Muscle layer of duodenum (tissue), 2 donors: Measurements from ENCODE around the gene FCHSD2.

Source experiments
- H3K27ac ChIP-seq: one replicate; pipeline ENCODE4 v1.7.0; 2013; ENCODE audit warnings: mild to moderate bottlenecking, low read length
- H3K27me3 ChIP-seq: one replicate; pipeline ENCODE4 v1.7.0; 2013; ENCODE audit warnings: low read depth, mild to moderate bottlenecking, control low read depth, low read length
- H3K36me3 ChIP-seq, 2 donors: one replicate each; pipeline ENCODE4 v1.7.0; 2013; ENCODE audit warnings: low read length in 2 of 2, control low read depth in 1 of 2, mild to moderate bottlenecking in 1 of 2; ENCODE audit not compliant: insufficient read depth in 2 of 2, control insufficient read depth in 1 of 2
- H3K4me1 ChIP-seq, 2 donors: one replicate each; pipeline ENCODE4 v1.7.0; 2013; ENCODE audit warnings: low read length in 2 of 2, mild to moderate bottlenecking in 2 of 2, control low read depth in 1 of 2, moderate library complexity in 1 of 2; ENCODE audit not compliant: insufficient read depth in 2 of 2, control insufficient read depth in 1 of 2
- H3K4me3 ChIP-seq, 2 donors: one replicate each; pipeline ENCODE4 v1.7.0; 2013; ENCODE audit warnings: low read length in 2 of 2, low read depth in 1 of 2, mild to moderate bottlenecking in 1 of 2
- H3K9me3 ChIP-seq, 2 donors: one replicate each; pipeline ENCODE4 v1.7.0; 2013; ENCODE audit warnings: low read length in 2 of 2, control low read depth in 1 of 2, mild to moderate bottlenecking in 1 of 2; ENCODE audit not compliant: control insufficient read depth in 1 of 2
- donor health status: healthy.

Gene FCHSD2

DNA sequence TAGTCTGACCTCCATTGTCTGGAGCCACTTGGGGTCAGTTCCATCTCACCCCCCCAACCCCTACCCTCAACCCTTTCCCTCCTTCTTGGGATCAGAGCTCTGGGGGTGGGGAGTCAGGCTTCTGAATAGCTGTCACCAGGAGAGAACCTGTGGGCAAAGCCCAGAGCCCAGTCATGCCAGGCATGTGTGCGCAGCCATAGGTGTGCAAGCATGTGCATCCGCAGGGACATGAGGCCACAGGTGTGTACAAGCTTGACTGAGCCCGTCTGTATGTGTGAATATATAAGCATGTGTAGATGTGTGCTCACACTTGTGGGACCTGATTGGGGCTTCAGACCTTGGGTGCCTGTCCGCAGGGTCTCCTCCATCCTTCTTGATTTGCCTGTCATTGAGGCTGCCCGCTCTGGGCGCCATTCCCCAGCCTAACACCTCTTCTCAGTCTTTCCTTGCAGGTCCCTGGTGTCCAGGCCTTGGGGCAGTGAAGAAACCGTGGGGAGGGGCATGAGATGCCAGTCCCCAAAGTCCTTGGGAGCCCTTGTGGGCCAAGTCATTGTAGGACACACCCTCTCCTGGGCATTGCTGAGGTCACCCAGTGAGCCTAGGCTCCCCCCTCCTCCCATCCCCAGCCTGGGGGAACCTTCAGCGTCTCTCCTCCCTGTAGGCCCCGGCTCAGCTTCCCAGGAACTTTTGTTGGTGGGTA is 318.9 kb downstream of the FCHSD2 start:
- no peak overlapping the region for H3K27ac ChIP-seq
- no peaks in the 10 kb centered on the region for H3K27me3 ChIP-seq
- H3K36me3 ChIP-seq = peaks cover 10 to 16% of the 10 kb centered on the region in 2 donors

DNA sequence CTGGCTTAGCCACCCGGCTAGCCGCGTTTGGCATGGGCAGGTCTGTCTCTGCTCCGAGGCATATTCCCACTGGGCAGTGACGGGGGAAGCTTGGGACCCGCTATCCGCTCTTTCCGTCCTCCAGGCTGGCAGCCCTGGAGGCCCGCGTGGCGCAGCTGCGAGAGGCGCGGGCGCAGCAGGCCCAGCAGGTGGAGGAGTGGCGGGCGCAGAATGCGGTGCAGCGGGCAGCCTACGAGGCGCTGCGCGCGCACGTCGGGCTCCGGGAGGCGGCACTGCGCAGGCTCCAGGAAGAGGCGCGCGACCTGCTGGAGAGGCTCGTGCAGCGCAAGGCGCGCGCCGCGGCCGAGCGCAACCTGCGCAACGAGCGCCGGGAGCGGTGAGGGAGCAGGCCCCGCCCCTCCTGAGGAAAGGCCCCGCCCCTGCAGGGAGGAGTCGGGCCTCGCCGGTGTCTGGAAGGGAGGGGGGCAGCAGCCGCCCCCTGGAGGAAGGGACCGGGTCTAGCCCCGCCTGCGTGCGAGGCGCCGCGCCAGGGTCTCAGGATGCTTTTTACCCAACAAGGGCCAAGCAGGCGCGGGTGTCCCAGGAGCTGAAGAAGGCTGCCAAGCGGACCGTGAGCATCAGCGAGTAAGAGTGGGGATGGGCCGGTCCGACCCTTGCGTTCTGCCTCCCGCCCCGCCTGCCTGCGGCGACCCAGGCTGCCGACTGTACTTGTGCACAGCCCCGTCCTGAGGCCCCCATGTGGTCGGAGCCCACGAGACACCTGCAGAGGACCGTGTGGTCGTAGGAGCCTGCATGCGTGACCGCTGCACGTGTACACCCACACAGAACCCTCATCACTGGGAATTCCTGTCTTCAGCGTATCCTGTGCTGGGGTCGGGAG is 320.0 kb downstream of the FCHSD2 start:
- peaks cover 0 to 11% of the 10 kb centered on the region in 2 donors for H3K4me1 ChIP-seq
- H3K36me3 ChIP-seq = peaks cover 10 to 21% of the 10 kb centered on the region in 2 donors
- H3K4me3 ChIP-seq = peak overlapping the region; percentile 48 to 75
- no peaks in the 10 kb centered on the region for H3K27me3 ChIP-seq
- no peak overlapping the region for H3K27ac ChIP-seq
- H3K9me3 ChIP-seq = no peaks in the 10 kb centered on the region

More for the DNA sequence above, 318.9 kb downstream of the FCHSD2 start:
- Histone ChIP-seq H3K9me3 (no peaks in the 10 kb centered on the region), H3K4me3 (no peak overlapping the region), H3K4me1 (peaks cover 0 to 11% of the 10 kb centered on the region in 2 donors)

DNA sequence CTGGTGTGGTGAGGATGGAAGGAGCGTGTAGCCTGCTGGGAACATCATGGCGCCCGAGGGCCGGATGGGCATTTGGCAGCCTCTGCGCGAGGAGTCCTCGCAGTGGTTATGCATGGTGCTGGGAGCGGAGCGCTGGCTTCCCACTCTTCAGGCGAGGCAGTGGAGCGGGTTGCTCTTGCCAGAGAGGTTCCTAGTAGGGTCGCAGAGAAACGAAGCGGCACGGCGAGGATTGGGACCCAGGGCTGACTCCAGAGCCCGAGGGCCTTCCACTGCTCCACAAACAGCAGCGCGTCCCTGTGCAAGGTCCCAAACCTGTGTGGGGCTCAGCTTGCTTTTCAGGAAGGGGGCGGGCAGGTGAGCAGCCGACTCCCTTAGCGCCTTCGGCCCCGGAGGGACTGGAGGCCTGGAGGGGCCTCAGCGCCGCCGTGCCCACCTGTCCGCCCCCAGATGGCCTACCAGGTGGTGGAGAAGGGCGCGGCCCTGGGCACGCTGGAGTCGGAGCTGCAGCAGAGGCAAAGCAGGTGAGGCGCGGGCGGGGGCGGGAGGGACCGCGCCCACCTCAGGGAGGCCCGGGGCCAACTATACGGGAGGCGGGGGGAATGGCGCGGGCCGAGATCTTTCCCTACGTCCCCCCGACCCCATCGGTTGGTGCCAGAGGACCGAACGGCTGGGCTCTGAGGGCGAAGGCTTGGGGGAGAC is 320.7 kb downstream of the FCHSD2 start:
- H3K36me3 ChIP-seq = peaks cover 10 to 21% of the 10 kb centered on the region in 2 donors
- H3K4me1 ChIP-seq = peaks cover under 1 to 16% of the 10 kb centered on the region in 2 donors
- peak overlapping the region; percentile 48 to 75 for H3K4me3 ChIP-seq
- H3K27ac ChIP-seq = no peak overlapping the region
- H3K27me3 ChIP-seq = no peaks in the 10 kb centered on the region
- no peaks in the 10 kb centered on the region for H3K9me3 ChIP-seq

DNA sequence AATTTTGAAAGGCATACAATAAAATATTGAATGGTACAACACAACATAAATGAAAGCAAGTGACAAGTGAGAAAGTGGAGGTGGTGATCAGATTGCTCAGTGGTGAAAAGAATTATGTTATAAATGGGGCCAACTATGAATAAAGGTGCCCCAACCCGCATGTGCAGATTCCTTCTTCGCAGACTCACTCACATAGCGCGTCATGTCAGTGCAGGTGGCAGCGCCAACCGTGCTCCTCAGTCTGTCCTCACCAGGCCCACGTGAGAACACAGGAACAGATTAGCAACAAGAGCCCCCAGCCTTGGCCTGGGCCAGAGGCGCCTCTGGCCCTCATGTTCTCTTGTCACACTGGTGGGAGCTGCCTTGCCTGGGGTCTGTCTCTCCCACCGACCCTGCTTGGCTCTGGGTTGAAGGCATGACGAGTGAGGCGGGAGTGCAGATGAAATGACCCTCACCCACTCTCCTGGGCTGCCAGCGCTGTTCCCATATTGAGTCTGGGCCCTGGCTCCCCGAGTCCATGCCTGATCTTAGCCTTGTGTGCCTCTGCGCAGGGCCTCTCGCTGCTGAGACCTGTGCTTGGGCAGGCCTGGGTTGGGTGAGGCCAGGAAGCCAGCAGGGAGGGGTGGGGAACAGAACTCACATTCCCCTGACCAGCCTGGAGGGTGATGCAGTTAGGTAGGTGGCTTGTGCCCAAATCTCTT is 321.5 kb downstream of the FCHSD2 start:
- H3K4me3 ChIP-seq = no peak overlapping the region
- H3K27ac ChIP-seq = no peak overlapping the region
- H3K4me1 ChIP-seq = peaks cover 2 to 24% of the 10 kb centered on the region in 2 donors
- no peaks in the 10 kb centered on the region for H3K9me3 ChIP-seq
- H3K36me3 ChIP-seq = peaks cover 10 to 16% of the 10 kb centered on the region in 2 donors
- no peaks in the 10 kb centered on the region for H3K27me3 ChIP-seq

DNA sequence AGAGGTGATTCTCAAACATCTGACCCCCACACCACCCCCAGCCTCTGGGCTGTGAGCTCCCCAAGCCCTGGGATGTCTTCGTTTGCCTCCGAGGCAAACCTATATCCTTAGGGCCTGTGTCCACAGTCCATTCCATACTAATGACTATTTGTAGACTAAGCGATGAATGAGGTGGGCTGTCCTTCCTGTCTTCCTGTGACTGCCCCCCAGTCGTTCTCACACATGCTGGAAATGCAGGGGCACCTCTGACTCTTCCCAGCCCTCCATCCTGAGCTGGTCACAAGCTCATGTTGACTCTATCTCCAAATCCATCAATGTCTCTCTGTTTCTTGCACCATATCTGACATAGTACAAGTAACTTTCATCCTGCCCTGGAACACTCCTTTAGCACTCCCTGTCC is 323.1 kb downstream of the FCHSD2 start:
- Histone ChIP-seq H3K27me3 (no peaks in the 10 kb centered on the region), H3K4me3 (no peak overlapping the region), H3K4me1 (peaks cover 2 to 34% of the 10 kb centered on the region in 2 donors), H3K36me3 (peaks cover 10 to 16% of the 10 kb centered on the region in 2 donors), H3K27ac (no peak overlapping the region), H3K9me3 (no peaks in the 10 kb centered on the region)

DNA sequence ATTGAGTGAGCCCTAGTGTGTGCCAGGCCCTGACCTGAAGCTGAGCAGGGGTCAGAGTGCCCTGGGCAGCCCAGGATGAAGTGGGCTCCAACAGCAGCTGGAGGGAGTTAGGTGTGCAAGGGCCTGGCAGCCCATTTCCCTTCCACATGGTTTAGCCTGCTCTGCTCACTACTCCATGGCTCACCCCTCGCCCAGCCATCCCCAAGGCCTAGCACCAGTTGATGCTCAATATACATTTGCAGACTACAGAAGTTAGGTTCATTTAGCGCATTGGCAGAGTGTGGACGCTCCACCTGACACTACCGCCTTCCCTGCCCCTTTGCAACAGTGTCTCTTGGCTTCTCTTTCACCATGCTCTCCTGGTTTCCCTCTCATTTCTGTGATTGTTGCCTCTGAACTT is 324.2 kb downstream of the FCHSD2 start:
- Histone ChIP-seq H3K4me3 (no peak overlapping the region), H3K27me3 (no peaks in the 10 kb centered on the region), H3K27ac (no peak overlapping the region), H3K4me1 (peaks cover 3 to 43% of the 10 kb centered on the region in 2 donors), H3K9me3 (no peaks in the 10 kb centered on the region), H3K36me3 (peaks cover 10 to 21% of the 10 kb centered on the region in 2 donors)

DNA sequence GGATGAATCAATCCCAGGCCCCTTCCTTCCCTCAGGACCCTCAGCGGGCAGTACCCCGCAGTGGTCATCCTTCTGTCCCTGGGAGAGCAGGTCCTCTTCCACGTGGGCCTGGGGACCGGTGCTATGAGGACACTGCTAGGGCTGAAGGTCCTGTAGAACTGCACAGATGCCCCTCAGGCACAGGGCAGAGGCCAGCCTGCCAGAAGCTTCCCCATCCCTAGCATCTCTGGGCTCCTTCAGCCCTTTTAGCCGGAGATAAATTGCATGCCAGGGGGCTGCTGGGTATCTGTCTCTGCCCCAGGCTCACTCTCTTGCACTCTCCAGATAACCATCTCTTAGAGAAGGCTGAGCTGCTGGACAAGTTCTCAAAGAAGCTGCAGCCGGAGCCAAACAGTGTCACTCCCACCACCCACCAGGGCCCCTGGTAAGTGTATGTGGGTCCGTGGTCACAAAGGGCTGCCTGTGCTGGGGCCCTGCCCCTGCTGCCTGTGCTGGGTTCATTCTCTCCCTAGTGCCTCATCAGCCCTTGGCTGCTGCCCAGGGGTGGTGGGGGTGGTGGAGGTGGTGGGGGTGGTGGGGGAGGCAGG is 325.6 kb downstream of the FCHSD2 start:
- Histone ChIP-seq H3K9me3 (no peaks in the 10 kb centered on the region), H3K4me1 (peaks cover 9 to 46% of the 10 kb centered on the region in 2 donors), H3K4me3 (peak overlapping the region in 1 of 2 donors; percentile 4), H3K36me3 (peaks cover 10 to 21% of the 10 kb centered on the region in 2 donors), H3K27me3 (no peaks in the 10 kb centered on the region), H3K27ac (no peak overlapping the region)

DNA sequence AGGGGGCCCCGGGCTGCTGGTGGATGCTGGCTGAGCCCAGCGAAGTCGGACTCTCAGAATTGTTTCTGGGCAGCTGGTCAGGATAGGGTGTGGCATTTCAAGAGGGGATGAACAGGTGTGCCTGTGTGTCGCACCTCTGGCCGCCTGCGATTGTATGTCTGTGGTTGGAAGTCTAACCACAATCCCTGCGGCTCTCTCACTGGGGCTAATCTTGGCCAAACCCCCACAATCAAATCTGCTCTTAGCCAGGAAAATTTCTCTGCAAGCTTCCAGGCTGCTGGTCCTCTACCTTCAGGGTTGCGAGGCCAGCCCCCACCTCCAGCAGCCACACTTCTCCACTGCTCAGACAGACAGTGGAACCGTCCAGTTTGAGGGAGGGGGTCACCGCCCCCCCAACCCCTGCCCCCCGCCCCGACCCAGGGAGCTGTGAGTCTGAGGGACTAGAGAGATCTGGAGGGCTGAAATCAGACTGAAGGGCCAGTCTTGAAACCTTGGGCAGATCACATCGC is 327.0 kb downstream of the FCHSD2 start:
- H3K9me3 ChIP-seq = no peaks in the 10 kb centered on the region
- H3K4me1 ChIP-seq = peaks cover 9 to 39% of the 10 kb centered on the region in 2 donors
- H3K4me3 ChIP-seq = peak overlapping the region; percentile 94 to 99
- H3K36me3 ChIP-seq = peaks cover 10 to 21% of the 10 kb centered on the region in 2 donors
- H3K27me3 ChIP-seq = no peaks in the 10 kb centered on the region
- peak overlapping the region; percentile 80 for H3K27ac ChIP-seq

DNA sequence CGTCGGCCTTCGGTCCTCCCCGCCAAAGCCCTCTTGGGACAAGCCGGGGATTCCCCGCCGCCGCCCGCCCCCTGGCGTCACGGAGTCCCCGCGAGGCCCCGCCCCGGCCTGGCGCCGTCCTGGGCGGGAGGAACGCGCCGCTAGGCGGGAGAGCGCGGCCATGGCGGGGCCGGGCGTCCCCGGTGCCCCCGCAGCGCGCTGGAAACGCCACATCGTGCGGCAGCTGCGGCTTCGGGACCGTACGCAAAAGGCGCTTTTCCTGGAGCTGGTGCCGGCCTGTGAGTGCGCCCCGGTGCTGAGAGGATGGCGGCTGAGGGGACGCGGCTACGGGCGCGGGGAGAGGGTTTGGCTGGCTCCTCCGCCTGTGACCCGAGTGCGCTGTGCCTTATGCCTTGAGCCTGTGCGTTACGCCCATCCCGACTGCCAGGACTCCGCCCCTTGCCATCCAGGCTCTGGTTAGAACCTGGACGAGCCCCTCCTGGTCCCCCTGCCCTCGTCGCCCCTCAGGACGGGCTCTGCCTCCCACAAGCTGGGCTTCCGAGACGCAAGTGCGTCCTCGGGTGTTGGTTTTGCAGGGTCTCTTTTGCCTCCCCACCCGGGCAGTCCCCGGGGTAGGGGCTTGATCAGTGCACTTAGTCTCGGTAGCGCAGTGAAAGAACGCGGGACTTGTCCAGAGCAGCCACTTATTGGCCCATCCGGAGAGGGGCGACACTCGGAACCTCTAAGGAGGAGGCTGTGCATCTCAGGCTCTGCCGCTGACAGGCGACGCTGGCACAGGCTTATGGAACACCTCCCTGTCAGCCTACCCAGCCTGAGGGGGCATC is 327.6 kb downstream of the FCHSD2 start, which contains the start of gene ATG16L2:
ATG16L2 (plus strand) TSS at position 126 of the 824 bp plus-strand sequence; CDS start at position 161, 35 bp downstream.
- H3K27ac ChIP-seq = peak within 1 kb of the TSS; percentile 80
- H3K4me1 ChIP-seq = peaks cover 9 to 39% of the 10 kb centered on the region in 2 donors
- H3K4me3 ChIP-seq = peak within 1 kb of the TSS; percentile 94 to 99
- no peaks in the 10 kb centered on the region for H3K27me3 ChIP-seq
- H3K36me3 ChIP-seq = peaks cover 10 to 21% of the 10 kb centered on the region in 2 donors
- H3K9me3 ChIP-seq = no peaks in the 10 kb centered on the region
